SW480 (cell line): ENCODE data around the gene CHMP6.
A peak's percentile ranks its signal among the peaks of the same experiment; 100 is the strongest.

Source experiments
- DNase-seq: peaks from one replicate; pipeline ENCODE4 v3.0.0-alpha.2; 2016; ENCODE audit warnings: low spot score

The CHMP6 gene

GRCh38 chr17:81030741-81031565, 39.3 kb downstream of the CHMP6 start:
- DNase-seq = no peak

GRCh38 chr17:81031566-81032550, 40.2 kb downstream of the CHMP6 start:
- DNase-seq = no peak

DNA sequence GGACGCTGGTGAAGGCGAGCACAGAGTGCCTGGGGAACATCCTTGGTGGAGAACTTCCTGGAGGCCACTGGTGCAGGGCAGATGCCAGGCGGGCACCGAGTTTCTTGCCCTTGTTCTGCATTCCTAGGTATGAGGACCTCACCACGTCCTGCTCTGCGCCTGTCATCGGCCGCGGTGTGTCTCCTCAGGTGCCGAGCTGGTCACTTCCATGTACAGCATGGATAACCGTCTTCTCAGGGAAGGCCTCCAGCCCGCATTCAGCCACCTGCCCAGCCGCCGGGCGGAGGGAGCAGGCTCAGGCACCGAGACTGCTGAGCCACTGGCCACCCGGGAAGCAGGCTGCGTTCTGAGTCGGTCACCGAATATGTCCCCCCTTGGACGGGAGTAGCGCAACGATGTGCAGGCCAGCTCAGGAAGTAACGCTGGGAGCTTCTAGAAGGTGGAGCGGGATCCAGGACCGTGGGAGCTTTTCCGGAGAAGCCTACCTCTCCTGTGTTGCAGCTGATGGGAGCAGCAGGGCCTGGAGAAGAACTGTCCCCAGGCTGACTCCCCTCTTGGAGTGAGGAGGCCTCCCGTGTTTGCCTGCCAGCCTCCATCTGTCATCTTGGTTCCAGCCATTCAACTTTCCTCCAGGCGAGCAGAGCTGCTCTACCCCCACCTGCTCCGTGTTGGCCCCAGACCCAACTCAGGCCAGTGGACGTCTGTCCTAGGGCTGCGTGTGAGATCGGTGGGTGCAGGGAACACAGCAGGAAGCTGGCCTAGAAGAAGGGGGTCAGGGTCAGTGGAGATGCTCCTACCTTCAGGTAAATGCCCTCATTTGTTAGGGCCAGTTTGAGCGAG, 41.2 kb downstream of the CHMP6 start:
- no peak for DNase-seq

GRCh38 chr17:81033535-81034167, 42.0 kb downstream of the CHMP6 start:
- DNase-seq = no peak

- DNase-seq = no peak
These were observed 42.6 kb downstream of the CHMP6 start for GRCh38 chr17:81034168-81034777.

DNA sequence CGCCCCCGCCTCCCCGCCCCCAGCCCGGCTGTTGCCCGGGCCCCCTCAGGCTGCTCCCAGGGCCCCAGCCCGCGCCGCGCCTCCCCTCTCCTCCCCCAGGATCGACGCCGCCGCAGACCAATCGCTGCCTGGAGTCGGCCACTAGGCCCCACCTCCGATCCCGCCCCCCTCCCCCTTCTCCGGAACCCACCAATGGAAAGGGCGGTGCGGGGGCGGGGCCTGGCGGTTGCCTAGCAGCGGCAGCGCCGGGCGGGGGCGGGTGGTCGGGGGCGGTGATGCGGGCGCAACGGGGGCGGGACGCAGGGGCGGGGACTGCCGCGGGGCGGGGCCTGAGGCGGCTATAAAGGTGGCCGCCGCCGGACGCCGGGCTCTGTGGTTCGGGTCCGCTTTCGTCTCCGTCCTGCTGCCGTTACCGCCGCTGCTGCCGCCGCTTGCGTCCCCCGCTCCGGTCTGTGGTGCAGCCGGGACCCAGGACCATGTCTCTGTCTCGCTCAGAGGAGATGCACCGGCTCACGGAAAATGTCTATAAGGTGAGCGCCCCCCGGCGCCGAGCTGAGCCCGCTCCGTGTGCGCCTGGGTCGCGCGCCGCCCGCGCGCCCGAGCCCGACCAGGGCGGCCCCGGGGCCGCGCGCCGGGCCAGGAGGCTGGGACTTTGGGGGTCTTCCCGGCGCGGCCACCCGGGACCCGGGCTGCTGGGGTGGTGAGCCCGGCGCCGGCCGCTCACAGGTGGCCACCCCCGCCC, 43.3 kb downstream of the CHMP6 start, which contains the start of gene BAIAP2:
Gene BAIAP2, plus strand, starts transcription at position 373 of the 742 bp plus-strand sequence. Its CDS starts 104 bp downstream, at position 477.
- DNase-seq = peak; percentile 89

- peak; percentile 48 for DNase-seq
These were observed 44.0 kb downstream of the CHMP6 start for GRCh38 chr17:81035521-81036196.

GRCh38 chr17:81036197-81036941, 44.7 kb downstream of the CHMP6 start:
- no peak for DNase-seq

- no peak for DNase-seq
These were observed 45.6 kb downstream of the CHMP6 start for GRCh38 chr17:81037026-81037797.

DNA sequence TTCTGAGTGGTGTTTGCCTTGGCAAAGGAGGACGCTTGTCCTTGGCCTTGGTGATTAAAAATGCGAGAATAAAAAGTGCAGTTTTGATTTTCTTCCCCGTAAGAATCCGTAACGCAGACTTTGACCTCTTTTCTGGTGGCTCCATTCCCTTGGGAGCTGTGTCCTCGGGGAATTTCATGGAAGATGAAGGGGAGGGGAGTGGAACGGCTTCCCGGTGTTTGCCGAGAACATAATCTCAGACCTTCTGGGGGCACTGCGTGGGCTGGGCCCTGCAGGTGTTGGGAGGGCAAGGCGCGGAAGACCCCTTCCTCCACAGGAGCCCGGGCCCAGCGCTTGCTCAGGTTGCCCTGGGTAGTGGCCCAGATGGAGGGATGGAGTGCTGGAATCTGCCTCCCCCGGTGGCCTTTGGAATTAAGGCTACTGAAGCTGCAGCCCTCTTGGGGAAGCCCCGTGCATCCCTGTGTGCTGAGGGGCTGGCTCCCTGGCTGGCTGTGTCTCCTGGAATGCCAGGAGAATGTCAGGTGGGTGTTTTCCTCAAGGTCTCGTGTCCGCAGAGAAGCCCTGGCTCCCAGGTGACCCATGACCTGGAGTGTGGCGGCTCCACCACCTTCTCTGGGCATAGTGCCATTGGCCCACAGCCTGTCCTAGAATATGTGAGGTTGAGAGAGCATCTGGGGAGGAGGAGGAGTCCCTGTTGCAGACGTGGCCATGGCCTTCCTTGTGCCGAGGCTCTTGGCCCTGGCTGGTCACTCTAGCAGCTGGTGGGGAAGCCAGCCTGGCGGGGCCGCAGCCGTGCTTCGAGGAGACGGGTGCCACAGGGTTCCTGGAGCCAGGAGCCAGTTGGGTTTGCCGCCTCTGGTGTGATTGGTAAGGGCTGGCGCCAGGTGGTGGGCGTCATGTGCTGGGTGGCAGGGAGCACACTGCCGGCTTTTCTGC, 46.4 kb downstream of the CHMP6 start:
- DNase-seq = no peak

- no peak for DNase-seq
These were observed 47.5 kb downstream of the CHMP6 start for GRCh38 chr17:81039096-81039495.

DNA sequence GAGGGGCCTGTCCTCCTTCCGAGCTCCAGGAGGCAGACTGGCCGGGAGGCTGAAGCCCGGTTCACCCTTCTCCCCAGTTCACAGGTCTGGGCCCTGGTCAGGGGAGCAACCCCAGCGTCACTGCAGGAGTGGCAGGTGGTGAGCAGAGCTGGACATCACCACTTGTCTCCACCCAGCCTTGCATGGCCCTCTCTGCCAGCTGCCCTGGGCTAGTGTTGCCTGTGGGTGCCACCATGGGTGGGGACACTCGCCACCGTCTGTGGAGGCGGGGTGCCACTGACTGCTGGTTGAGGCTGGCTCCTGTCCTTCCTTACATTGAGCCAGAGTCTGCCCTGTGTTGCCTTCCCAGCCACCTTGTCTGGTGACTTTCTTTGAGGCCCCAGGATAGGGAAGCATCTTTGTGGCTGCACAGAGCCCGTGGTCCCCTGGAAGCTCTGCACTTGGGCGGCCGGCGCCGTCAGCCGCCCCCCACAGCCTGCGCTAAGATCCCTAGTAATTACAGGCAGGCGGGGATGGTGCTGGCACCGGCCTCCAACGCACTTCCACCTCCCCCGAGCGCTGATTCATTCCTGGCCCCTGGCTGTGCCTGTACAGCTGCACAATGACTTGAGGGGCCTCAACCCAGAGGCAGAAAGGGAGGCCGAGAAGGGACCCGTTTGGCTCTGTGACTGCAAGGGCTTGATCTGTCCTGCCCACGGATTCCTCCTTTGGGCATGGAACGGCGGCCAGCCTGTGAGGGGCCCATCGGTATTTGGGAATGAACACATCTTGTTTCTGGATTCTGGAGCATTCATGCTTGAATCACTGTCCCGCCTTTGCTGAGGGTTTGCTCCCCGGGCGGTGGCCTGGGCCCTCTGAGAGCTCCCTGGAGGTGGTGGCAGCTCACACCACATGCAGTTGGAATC, 48.5 kb downstream of the CHMP6 start:
- peak; percentile 64 for DNase-seq

GRCh38 chr17:81040791-81041337, 49.2 kb downstream of the CHMP6 start:
- DNase-seq = no peak

GRCh38 chr17:81042606-81043005, 51.0 kb downstream of the CHMP6 start:
- no peak for DNase-seq

DNA sequence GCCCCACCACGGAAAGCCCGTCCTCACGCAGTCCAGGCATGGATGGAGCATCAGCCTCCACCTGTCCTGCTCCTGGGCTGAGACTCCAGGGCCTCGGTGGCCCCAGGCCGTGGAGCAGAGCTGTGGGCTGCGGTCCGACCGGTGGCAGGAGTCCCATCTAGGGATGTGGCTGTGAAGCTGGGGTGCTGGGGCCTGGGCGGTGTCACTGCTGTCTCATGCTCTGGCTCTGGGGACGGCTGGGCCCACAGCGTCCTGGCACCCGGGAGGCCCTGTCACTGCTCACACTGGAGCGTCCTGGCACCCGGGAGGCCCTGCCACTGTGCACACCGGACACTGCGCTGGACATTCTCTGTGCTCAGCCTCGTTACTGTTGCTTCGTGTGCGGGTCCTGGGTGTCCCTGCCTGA, 51.7 kb downstream of the CHMP6 start:
- DNase-seq = no peak
